Body of pancreas (tissue), 4 donors: ENCODE data around the gene BZW1.

Source experiments
- POLR2A ChIP-seq, 3 donors: fragments of 450-650 bp; IDR thresholded peaks; one replicate each; pipeline ENCODE4 v1.6.1; 2016; ENCODE audit warnings: antibody characterized with exemption in 3 of 3, mild to moderate bottlenecking in 2 of 3
- TF ChIP-seq, protein P1 (sequence below), 7 experiments: fragments of 450-650 bp in 4 of 7; fragments of 200-600 bp in 3 of 7; sonication (generic) in 3 of 7; IDR thresholded peaks; one replicate each; pipeline ENCODE4 v1.5.1; 2016 to 2019; ENCODE audit warnings: antibody characterized with exemption in 7 of 7

DNA sequence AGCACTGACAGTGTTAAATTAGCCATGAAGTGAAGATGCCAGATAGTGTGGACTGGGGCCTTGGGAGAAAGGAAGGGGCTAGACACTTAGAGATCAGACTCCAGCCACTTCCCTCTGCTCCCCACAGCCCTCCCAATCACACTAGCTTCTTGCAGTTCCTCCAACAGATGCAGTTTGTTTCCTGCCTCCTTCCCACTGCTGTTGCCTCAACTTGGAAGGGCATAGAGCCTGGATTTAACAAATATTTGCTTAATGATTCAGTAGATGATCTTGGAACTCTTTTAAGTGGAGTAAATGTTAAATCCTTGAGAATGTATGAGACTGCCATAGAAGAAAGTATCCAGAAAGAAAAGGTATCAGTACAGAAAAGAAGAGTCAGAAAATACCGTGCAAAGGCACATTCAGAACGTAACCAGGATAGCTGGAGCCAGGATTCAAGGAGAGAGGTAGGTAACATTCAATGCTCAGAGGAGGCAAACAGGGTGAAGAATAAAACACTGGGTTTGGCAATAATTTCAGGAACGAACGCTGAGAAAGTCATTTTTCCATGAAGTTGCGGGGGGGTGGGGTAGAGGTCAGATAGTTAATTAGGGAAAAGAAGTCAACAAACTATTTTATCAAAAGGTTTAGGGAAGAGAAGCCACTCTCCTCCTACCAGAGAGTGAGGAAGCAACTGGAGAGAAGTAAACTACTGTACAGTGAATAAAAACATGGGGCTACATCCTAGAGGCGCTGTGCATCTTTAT, 1.3 kb upstream of the BZW1 start:
- no peak for TF ChIP-seq POLR2A (IDR thresholded peaks at IDR 0.05)
- TF ChIP-seq, protein P1, sequence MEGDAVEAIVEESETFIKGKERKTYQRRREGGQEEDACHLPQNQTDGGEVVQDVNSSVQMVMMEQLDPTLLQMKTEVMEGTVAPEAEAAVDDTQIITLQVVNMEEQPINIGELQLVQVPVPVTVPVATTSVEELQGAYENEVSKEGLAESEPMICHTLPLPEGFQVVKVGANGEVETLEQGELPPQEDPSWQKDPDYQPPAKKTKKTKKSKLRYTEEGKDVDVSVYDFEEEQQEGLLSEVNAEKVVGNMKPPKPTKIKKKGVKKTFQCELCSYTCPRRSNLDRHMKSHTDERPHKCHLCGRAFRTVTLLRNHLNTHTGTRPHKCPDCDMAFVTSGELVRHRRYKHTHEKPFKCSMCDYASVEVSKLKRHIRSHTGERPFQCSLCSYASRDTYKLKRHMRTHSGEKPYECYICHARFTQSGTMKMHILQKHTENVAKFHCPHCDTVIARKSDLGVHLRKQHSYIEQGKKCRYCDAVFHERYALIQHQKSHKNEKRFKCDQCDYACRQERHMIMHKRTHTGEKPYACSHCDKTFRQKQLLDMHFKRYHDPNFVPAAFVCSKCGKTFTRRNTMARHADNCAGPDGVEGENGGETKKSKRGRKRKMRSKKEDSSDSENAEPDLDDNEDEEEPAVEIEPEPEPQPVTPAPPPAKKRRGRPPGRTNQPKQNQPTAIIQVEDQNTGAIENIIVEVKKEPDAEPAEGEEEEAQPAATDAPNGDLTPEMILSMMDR (IDR thresholded peaks at IDR 0.05) = no peak
